Choroid plexus epithelial cell (primary cell): ENCODE results near the gene ATP10A.

Source experiments
- DNase-seq: peaks from one replicate; pipeline ENCODE4 v3.0.0-alpha.2; 2010; ENCODE audit warnings: low read depth
- H3K4me3 ChIP-seq: 2 replicates; pipeline ENCODE4 v1.5.1; 2011; ENCODE audit warnings: low read depth, mild to moderate bottlenecking, control low read depth, low read length, moderate library complexity
- CTCF ChIP-seq: conservative IDR thresholded peaks from 2 replicates; pipeline ENCODE4 v1.5.1; 2011; ENCODE audit warnings: low read depth, mild to moderate bottlenecking, control low read depth, inconsistent platforms, low read length, moderate library complexity

Gene ATP10A

GRCh38 chr15:25829073-25829472 is 34.1 kb downstream of the ATP10A start:
- no peak overlapping the region for H3K4me3 ChIP-seq
- no peak for TF ChIP-seq CTCF
- DNase-seq = no peak

GRCh38 chr15:25825207-25825606 is 37.9 kb downstream of the ATP10A start:
- no peak for DNase-seq
- H3K4me3 ChIP-seq = no peak overlapping the region
- no peak for TF ChIP-seq CTCF

GRCh38 chr15:25824618-25825017 is 38.5 kb downstream of the ATP10A start:
- DNase-seq = no peak
- no peak for TF ChIP-seq CTCF
- no peak overlapping the region for H3K4me3 ChIP-seq

GRCh38 chr15:25812845-25813244 is 50.3 kb downstream of the ATP10A start:
- H3K4me3 ChIP-seq = no peak overlapping the region
- no peak for DNase-seq
- TF ChIP-seq CTCF = no peak

- DNase-seq = no peak
- TF ChIP-seq CTCF = no peak
- H3K4me3 ChIP-seq = no peak overlapping the region
Measured at GRCh38 chr15:25812073-25812472, 51.1 kb downstream of the ATP10A start.

GRCh38 chr15:25811481-25811906 is 51.6 kb downstream of the ATP10A start:
- H3K4me3 ChIP-seq = no peak overlapping the region
- no peak for DNase-seq
- TF ChIP-seq CTCF = no peak

- no peak for TF ChIP-seq CTCF
- no peak overlapping the region for H3K4me3 ChIP-seq
- DNase-seq = no peak
Measured at GRCh38 chr15:25810631-25811091, 52.5 kb downstream of the ATP10A start.
